PC-9 (cell line): ENCODE results near the gene EDN1.

Experiments used
- EZH2 ChIP-seq: fragments of 200-600 bp; sonication (generic); IDR thresholded peaks from 2 replicates; pipeline ENCODE4 v1.8.0; 2017; ENCODE audit warnings: antibody characterized with exemption, low read depth
- TF ChIP-seq, protein P1 (sequence below): fragments of 200-600 bp; sonication (generic); conservative IDR thresholded peaks from 2 replicates; pipeline ENCODE4 v1.6.1; 2017; ENCODE audit warnings: mixed run types, antibody characterized with exemption, mild to moderate bottlenecking, moderate library complexity

DNA sequence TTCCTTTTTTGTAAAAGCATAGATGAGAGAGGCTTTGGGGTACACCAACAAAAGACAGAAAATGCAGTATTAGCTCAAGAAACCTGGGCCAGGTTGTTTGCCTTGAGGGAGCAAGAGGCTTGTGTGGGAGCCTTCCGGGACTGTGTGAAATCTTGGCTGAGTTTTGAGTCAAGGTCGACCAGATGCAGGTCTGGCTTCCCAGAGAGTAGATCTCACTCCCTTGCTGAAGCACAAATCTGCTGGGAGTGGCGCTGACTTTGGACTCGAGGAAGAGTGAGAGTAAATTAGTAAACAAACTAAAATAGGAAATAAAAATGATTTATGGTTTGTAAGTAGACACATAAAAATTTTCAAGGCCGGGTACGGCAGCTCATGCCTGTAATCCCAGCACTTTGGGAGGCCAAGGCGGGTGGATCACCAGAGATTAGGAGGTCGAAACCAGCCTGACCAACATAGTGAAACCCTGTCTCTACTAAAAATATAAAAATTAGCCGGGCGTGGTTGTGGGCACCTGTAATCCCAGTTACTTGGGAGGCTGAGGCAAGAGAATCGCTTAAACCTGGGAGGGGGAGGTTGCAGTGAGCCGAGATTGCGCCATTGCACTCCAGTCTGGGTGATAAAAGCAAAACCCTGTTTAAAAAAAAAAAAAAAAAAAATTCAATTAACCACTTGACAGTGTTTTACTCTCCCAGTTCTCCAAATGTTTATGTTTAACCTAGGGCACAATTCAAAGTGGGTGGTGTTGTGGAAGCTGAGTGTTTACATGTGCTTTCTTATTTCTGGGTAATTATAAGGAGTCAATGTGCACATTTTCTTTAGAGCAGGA, 27.7 kb upstream of the EDN1 start:
- no peak for TF ChIP-seq EZH2
- TF ChIP-seq, protein P1, sequence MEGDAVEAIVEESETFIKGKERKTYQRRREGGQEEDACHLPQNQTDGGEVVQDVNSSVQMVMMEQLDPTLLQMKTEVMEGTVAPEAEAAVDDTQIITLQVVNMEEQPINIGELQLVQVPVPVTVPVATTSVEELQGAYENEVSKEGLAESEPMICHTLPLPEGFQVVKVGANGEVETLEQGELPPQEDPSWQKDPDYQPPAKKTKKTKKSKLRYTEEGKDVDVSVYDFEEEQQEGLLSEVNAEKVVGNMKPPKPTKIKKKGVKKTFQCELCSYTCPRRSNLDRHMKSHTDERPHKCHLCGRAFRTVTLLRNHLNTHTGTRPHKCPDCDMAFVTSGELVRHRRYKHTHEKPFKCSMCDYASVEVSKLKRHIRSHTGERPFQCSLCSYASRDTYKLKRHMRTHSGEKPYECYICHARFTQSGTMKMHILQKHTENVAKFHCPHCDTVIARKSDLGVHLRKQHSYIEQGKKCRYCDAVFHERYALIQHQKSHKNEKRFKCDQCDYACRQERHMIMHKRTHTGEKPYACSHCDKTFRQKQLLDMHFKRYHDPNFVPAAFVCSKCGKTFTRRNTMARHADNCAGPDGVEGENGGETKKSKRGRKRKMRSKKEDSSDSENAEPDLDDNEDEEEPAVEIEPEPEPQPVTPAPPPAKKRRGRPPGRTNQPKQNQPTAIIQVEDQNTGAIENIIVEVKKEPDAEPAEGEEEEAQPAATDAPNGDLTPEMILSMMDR: no peak
